ENCODE data around the gene MRPL45.

Gene MRPL45

DNA sequence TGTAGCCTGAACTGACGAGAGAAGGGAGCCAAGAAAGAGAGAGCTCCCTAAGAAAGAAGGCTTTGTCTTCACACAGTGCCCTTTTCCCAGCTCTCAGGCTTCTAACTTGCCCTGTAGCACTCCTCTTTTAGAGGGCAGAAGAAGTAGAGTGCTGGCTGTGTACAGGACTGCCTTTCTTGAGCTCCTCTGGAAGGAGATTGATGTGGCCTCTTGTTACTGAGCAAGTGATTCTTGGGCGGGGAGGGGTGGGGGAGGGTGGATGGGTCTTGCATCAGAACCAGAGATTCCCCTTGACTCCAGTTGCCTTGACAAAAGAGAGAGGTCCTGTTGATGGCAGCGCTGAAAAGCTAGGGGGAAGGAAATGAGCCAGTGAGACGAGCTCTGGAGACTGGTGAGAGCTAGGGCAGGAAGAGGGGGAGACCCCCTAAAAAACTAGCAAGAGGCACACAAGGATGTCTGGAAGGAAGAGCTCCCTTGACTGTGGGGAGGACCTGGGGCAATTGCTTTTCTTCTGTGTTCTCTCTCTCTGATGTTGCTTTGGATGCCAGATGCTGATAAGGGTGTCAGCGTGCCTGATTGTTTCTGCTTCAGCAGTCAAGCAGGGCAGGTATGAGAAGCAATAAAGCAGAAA, 28.4 kb downstream of the MRPL45 start:
- H3K4me3 ChIP-seq (ENCODE audit: low read depth, low read length) = no peak overlapping the region
- TF ChIP-seq, protein P1, sequence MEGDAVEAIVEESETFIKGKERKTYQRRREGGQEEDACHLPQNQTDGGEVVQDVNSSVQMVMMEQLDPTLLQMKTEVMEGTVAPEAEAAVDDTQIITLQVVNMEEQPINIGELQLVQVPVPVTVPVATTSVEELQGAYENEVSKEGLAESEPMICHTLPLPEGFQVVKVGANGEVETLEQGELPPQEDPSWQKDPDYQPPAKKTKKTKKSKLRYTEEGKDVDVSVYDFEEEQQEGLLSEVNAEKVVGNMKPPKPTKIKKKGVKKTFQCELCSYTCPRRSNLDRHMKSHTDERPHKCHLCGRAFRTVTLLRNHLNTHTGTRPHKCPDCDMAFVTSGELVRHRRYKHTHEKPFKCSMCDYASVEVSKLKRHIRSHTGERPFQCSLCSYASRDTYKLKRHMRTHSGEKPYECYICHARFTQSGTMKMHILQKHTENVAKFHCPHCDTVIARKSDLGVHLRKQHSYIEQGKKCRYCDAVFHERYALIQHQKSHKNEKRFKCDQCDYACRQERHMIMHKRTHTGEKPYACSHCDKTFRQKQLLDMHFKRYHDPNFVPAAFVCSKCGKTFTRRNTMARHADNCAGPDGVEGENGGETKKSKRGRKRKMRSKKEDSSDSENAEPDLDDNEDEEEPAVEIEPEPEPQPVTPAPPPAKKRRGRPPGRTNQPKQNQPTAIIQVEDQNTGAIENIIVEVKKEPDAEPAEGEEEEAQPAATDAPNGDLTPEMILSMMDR (conservative IDR thresholded peaks at IDR 0.05; ENCODE audit: low read depth, low read length) = no peak
- DNase-seq (ENCODE audit: low read depth) = peak; percentile 27

DNA sequence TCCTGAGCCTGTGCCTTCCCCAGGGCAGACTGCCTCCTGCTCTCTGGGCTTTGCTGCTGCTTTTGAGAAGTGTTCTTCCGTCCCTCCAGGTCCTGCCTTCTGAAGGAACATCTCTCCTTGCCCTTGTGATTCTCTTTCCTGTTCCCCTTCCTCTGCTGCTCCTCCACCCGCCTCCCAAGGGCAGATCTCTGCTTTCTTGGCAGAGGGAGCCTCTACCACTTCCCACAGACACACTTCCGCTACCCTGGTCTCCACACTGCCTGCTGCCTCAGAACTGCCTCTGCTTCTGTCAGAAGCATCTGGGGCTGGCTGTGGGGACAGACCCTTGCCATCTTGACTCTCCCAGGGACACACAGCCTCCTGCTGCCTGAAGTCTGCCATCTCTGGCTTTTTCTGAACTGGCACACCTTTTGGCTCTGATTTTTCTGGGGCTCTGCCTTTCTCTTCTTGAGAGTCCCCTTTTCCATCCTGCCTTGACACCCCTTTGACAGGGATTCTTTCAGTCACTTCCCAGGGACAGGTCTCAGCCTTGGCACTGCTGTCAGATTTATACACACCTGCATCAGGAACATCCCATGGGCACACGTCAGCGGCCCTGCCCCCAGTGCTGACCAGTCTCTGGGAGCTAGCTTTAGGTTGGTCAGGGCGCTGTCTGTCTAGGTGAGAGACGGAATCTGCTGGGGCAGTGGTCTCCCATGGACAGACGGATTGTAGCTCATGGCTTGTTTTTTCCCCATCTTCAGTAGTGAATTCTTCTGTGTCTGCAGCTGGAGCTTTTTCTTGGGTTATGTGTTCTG, 30.2 kb downstream of the MRPL45 start:
- H3K4me3 ChIP-seq (ENCODE audit: low read depth, low read length) = no peak overlapping the region
- TF ChIP-seq, protein P1 (conservative IDR thresholded peaks at IDR 0.05; ENCODE audit: low read depth, low read length) = no peak
- DNase-seq (ENCODE audit: low read depth) = peak; percentile 11

DNA sequence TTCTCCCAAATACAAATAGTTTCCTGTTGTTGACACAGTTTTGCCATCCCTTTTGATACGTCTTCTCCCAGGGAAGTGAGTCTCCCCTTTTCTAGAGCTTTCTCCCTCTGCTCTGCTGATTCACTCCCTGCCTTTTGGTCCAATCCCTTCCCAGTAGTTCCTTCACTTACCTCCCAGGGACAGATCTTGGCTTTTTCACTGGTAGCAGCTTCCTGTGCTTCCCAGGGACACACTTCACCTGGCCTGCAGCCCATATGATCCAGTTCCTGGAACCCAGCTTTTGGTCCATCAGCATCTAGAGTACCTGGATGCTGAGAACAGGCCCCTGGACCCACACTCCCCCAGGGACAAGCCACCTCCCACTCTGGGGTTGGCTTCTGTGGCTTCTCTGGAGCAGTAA, 31.0 kb downstream of the MRPL45 start:
- DNase-seq (ENCODE audit: low read depth) = no peak
- TF ChIP-seq, protein P1 (conservative IDR thresholded peaks at IDR 0.05; ENCODE audit: low read depth, low read length) = no peak
- H3K4me3 ChIP-seq (ENCODE audit: low read depth, low read length) = no peak overlapping the region

DNA sequence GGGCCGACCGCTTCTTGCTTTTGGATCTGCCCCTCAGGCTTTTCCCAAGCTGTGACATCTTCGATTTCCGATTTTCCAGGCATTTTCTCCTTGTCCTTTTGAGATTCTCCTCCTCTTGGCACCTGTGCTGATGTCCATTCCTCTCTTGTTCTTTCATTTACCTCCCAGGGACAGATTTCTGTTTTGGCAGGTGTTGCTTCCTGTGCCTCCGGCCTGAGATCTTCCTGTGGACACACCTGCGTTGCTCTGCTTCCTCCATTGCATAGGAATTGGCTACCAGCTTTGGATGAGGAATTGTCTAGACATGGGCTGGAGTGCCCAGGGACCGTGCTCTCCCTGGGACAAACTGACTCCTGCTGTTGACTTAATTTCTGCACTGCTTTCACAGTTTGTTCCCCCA, 31.7 kb downstream of the MRPL45 start:
- TF ChIP-seq, protein P1 (conservative IDR thresholded peaks at IDR 0.05; ENCODE audit: low read depth, low read length) = no peak
- no peak for DNase-seq (ENCODE audit: low read depth)
- no peak overlapping the region for H3K4me3 ChIP-seq (ENCODE audit: low read depth, low read length)

DNA sequence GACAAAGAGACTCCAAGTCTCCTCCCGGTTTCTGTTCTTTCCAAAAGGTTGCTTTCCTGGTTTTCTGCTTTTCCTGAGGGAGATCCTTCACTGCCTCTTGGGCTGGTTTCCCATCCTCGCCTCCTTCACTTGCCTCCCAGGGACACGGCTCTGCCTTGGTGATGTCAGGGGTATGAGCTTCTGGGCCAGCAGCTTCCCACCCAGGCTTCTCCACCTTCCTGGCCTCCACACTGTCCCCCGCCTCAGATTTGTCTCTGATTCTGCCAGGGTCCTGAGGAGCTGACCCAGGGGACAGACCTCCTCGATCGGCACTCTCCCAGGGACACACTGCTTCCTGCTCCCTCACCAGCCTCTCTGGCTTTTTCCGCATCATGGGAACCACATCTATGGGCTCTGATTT, 32.3 kb downstream of the MRPL45 start:
- no peak overlapping the region for H3K4me3 ChIP-seq (ENCODE audit: low read depth, low read length)
- TF ChIP-seq, protein P1 (conservative IDR thresholded peaks at IDR 0.05; ENCODE audit: low read depth, low read length) = no peak
- no peak for DNase-seq (ENCODE audit: low read depth)

DNA sequence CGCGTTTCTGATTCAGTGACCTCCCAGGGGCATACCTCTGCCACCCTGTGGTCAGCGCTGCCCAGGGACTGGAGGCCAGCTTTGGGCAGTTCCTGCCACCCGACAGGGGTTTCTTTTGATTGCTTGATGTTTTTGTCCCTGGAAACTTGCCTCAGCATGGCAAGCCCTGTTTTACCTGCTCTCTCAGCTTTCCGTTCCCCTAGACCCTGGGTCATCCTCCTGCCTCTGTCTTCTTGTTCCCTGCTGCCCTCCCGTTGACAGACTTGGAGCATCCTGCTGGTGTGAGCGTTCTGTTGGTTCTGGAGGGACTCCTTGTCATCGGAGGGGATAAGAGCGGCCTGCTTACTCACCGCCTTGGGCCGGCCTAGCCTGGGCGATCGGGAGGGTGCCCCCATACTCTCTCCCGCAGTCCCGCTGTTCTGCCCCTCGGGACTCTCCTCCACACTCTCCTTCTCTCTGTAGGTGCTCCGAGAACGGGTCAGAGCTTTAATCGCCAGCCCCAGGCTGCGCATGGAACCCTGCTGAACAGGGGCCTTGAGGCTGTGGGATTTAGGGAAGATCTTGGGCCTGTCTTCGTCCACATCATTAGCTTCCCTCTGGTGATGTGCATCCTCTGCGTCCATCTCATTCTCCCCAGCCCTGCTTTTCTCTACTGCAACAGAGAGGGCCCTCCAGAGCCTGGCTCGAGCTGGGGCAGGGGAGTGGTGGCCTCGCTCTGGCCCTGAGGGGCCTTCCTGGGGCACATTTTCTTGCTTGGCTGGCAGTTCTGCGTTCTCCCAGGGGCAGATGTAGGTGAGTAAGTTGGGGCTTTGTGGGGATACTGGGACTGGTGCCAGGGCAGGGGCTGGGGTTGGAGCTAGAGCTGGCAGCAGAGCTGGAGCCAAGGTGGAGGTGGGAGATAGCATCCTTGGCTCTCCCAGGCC, 33.1 kb downstream of the MRPL45 start:
- H3K4me3 ChIP-seq (ENCODE audit: low read depth, low read length) = no peak overlapping the region
- TF ChIP-seq, protein P1 (conservative IDR thresholded peaks at IDR 0.05; ENCODE audit: low read depth, low read length) = no peak
- no peak for DNase-seq (ENCODE audit: low read depth)

Data from choroid plexus epithelial cell (primary cell).